Measurements from ENCODE around the gene DDX51.
"Not testable (repeated sequence)": the region's sequence is repeated elsewhere in the genome, so short reads cannot be mapped to it uniquely, and the experiment has no call there.

DDX51 gene

DNA sequence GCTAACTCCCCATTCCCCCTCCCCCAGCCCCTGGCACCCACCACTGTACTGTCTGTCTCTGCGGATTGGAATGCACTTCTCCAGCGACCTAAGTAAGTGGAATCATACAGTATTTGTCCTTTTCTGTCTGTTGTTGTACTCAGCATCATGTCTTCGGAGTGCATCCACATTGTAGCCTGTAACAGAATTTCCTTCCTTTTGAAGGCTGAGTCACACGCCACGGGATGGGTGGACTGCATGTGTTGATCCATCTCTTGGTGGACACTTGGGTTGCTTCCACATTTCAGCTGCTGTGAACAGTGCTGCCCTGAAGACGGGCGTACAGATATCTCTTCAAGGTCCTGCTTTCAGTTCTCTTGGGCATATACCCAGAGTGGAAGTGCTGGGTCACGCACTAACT lies 34.4 kb downstream of the DDX51 start:
- DNase-seq = no peak

GRCh38 chr12:132108211-132108832 lies 35.8 kb downstream of the DDX51 start:
- DNase-seq = no peak

GRCh38 chr12:132106921-132107320 lies 37.2 kb downstream of the DDX51 start:
- no peak for DNase-seq

DNA sequence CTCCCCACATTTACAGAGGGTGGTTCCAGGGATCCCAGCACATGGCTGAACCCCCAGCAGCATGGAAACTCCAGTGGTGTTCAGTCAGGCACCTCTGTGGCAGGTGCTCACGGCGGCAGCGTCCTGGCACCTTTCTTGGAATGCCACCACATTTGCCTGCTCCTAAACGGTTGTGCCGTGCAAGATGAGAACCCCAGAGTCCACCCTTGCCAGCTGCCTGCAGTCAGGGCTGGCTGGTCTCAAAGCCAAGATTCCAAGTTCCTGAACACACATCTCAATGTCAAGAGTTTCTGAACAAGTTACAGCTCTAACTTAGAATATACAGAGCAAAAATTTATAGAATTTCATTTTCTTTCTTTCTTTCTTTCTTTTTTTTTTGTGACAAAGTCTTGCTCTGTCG lies 38.7 kb downstream of the DDX51 start:
- no peak for DNase-seq

DNA sequence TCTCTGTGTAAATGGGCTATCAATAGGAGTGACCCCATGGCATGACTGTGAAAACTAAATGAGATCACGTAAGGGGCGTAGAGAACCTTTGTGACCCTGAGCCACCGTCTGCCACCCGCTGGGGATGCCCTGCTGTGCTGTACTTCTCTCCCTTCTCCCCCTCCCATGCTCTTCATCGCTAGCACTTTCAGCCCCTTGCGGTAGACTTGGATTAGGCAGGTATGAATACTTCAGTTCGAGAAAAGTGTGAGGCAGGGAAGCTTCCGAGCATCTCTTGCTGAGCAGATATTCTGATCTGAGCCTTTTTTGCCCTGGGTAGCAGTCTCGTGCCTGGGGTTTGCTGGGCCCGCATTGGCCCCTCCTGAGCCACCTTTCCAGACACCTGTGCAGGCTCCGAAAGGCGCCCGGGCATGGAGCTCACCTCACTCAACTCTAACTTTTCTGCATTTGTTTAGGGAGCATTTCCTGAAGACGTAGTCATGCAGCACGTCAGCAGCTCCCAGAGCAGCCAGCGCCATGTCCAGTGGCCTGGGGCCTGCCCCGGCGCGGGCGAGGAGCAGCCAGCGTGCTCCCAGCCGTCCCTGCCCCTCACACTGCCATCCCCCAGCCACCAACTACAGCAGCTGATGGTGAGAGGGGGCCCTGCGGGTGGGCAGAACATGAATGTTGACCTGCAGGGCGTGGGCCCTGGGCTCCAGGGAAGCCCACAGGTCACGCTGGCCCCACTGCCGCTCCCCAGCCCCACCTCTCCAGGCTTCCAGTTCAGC lies 40.4 kb downstream of the DDX51 start:
- no peak for DNase-seq

DNA sequence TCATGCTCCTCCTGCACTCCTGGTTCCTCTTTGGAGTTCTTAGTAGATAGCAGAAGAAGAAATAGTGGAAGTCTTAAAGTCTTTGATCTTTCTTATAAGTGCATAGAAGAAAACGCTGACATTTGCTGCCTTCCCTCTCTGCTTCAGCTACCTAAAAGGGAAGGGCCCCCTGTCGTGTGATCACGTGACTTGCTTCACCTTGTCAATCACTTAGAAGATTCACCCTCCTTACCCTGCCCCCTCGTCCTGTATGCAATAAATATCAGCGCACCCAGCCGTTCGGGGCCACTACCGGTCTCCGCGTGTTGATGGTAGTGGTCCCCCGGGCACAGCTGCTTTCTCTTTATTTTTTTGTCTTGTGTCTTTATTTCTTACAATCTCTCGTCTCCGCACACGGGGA lies 41.0 kb downstream of the DDX51 start:
- not testable (repeated sequence) for DNase-seq

DNA sequence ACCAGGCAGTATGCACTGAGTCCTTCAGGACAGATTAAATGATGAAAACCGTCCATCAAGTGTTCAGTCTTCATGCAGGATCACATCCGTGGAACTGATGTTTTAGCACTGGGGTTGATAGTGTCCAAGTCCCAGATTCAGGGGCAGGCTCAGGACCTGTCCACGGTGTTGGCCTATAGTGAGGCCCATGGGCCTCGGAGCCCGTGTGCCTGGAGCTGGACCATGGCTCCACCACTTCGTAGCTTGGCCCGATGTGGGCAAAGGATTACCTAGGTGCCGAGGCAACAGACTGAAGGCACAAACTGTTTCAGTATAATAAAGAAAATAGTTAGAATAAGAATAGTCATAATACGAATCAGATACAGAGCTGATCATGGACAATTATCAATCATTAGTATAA lies 41.8 kb downstream of the DDX51 start:
- DNase-seq = no peak

- DNase-seq = no peak
These were observed 43.6 kb downstream of the DDX51 start for GRCh38 chr12:132100306-132101065.

- DNase-seq = no peak
These were observed 44.4 kb downstream of the DDX51 start for GRCh38 chr12:132099739-132100138.

- DNase-seq = no peak
These were observed 48.4 kb downstream of the DDX51 start for GRCh38 chr12:132095520-132096409.

GRCh38 chr12:132094269-132094891 lies 49.7 kb downstream of the DDX51 start:
- no peak for DNase-seq

DNA sequence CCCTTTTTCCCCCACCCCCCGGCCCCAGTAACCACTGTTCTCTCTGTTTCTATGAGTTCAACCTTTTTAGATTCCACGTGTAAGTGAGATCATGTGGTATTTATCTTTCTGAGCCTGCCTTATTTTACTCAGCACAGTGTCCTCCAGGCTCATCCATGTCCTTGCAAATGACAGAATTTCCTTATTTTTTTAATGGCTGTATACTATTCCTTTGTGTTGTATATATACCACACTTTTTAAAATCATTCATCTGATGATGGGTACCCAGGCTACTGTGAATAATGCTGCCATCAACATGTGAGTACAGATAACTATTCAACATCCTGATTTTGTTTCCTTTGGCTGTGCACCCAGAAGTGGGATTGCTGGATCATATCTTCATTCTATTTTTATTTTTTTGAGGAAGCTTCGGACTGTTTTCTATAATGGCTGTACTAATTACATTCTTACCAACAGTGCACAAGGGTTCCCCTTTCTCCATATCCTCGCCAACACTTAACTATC lies 54.7 kb downstream of the DDX51 start:
- no peak for DNase-seq
